H1 (cell line): Measurements from ENCODE around the gene CCNL2. TPM values are rescaled to one million over a fixed set of nuclear protein-coding genes. Genes with fewer than 3 reads are reported as not detected.
A peak's percentile ranks its signal among the peaks of the same experiment; 100 is the strongest.

ENCODE experiments used
- CTCF ChIA-PET: fragments of 300-600 bp; sonication (Branson Sonifier 250); formaldehyde crosslinking; loops from one replicate; lab custom pipeline; 2021; ENCODE audit not compliant: partially characterized antibody; lab: Charles Lee
- POLR2A ChIA-PET: fragments of 300-600 bp; sonication (Branson Sonifier 250); formaldehyde crosslinking; loops from one replicate; lab custom pipeline; 2021; ENCODE audit warnings: inconsistent platforms; ENCODE audit not compliant: partially characterized antibody; lab: Charles Lee
- DNase-seq, 2 experiments: peaks; one replicate each; pipeline versions ENCODE4 v3.0.0 to v3.0.0-alpha.2; 2010 to 2022; ENCODE audit warnings: low spot score in 2 of 2, low read depth in 1 of 2, mixed read lengths in 1 of 2
- FAIRE-seq: peaks from 2 replicates; lab custom pipeline; 2011; peaks lifted over from hg19 to GRCh38; lab: Jason Lieb, UNC
- H2AFZ ChIP-seq: 2 replicates; pipeline ENCODE4 v1.8.1; 2012; ENCODE audit warnings: low read length, inconsistent platforms
- H2AK5ac ChIP-seq: 2 replicates; pipeline ENCODE4 v1.6.1; 2013; ENCODE audit warnings: low read depth, low read length
- H2BK120ac ChIP-seq: replicated peaks from 2 replicates; pipeline ENCODE3; 2013; ENCODE audit warnings: low read depth, low read length, inconsistent platforms
- H2BK12ac ChIP-seq: 2 replicates; pipeline ENCODE4 v1.6.1; 2013; ENCODE audit warnings: low read depth, low read length
- H2BK15ac ChIP-seq: 2 replicates; pipeline ENCODE4 v1.6.1; 2013; ENCODE audit warnings: low read length
- H2BK20ac ChIP-seq: 2 replicates; pipeline ENCODE4 v1.6.1; 2013; ENCODE audit warnings: low read length
- H2BK5ac ChIP-seq: 2 replicates; pipeline ENCODE4 v1.6.1; 2013; ENCODE audit warnings: low read depth, low read length
- H3K14ac ChIP-seq: 2 replicates; pipeline ENCODE4 v1.6.1; 2013; ENCODE audit warnings: inconsistent platforms; ENCODE audit not compliant: insufficient read length
- H3K18ac ChIP-seq: 2 replicates; pipeline ENCODE4 v1.6.1; 2013; ENCODE audit warnings: low read length; ENCODE audit errors: extremely low read depth
- H3K23ac ChIP-seq: 2 replicates; pipeline ENCODE4 v1.6.1; 2013; ENCODE audit warnings: inconsistent platforms; ENCODE audit not compliant: insufficient read length
- H3K23me2 ChIP-seq: 2 replicates; pipeline ENCODE4 v1.6.1; 2013; ENCODE audit warnings: low read depth, low read length
- H3K27ac ChIP-seq: 2 replicates; pipeline ENCODE4 v1.6.1; 2011; ENCODE audit warnings: low read depth, low read length, inconsistent platforms
- H3K27me3 ChIP-seq, 4 experiments: replicated peaks in 1 of 4; 1 replicate in 1 of 4; 2 replicates in 3 of 4; pipeline versions ENCODE4 v1.6.1 to v1.8.1; 2011 to 2013; ENCODE audit warnings: low read length in 3 of 4, mild to moderate bottlenecking in 3 of 4, inconsistent platforms in 2 of 4, mixed read lengths in 2 of 4, moderate library complexity in 1 of 4; ENCODE audit not compliant: control insufficient read depth in 3 of 4, insufficient read depth in 3 of 4; ENCODE audit errors: extremely low read depth in 1 of 4
- H3K36me3 ChIP-seq, 4 experiments: 2 replicates each; pipeline versions ENCODE4 v1.6.1 to v1.8.1; 2011 to 2013; ENCODE audit warnings: mild to moderate bottlenecking in 4 of 4, low read length in 3 of 4, moderate library complexity in 2 of 4, control low read depth in 1 of 4, inconsistent platforms in 1 of 4; ENCODE audit not compliant: insufficient read depth in 4 of 4, control insufficient read depth in 2 of 4
- H3K4ac ChIP-seq: replicated peaks from 2 replicates; pipeline ENCODE3; 2013; ENCODE audit warnings: low read length, low read depth, mixed read lengths, inconsistent platforms; ENCODE audit not compliant: insufficient read length
- H3K4me1 ChIP-seq, 4 experiments: replicated peaks in 1 of 4; 1 replicate in 1 of 4; 2 replicates in 3 of 4; pipeline versions ENCODE4 v1.6.1 to v1.8.1; 2011 to 2013; ENCODE audit warnings: low read length in 3 of 4, inconsistent platforms in 2 of 4, mixed read lengths in 1 of 4; ENCODE audit not compliant: insufficient read depth in 4 of 4, control insufficient read depth in 3 of 4
- H3K4me2 ChIP-seq, 2 experiments: 2 replicates each; pipeline versions ENCODE4 v1.6.1 to v1.8.1; 2011 to 2013; ENCODE audit warnings: low read depth in 2 of 2, low read length in 2 of 2, control low read depth in 1 of 2, inconsistent platforms in 1 of 2, mild to moderate bottlenecking in 1 of 2; ENCODE audit not compliant: insufficient read depth in 1 of 2
- H3K4me3 ChIP-seq, 4 experiments: fragments of 200-600, 300-600 bp in 1 of 4; sonication (generic), shearing (Covaris generic), sonication (Bioruptor Twin) in 1 of 4; 2 replicates each; pipeline versions ENCODE4 v1.5.1 to v1.8.1; 2011 to 2016; ENCODE audit warnings: low read length in 4 of 4, low read depth in 3 of 4, control low read depth in 2 of 4, inconsistent platforms in 2 of 4, mild to moderate bottlenecking in 2 of 4, mixed read lengths in 1 of 4, moderate library complexity in 1 of 4; ENCODE audit not compliant: insufficient read depth in 2 of 4; ENCODE audit errors: extremely low read depth in 1 of 4
- H3K56ac ChIP-seq: replicated peaks from 2 replicates; pipeline ENCODE3; 2013; ENCODE audit warnings: low read depth, mild to moderate bottlenecking, mixed read lengths, low read length, inconsistent platforms; ENCODE audit not compliant: insufficient read length
- H3K79me1 ChIP-seq: 2 replicates; pipeline ENCODE4 v1.6.1; 2013; ENCODE audit warnings: low read depth, low read length, control low read depth
- H3K79me2 ChIP-seq, 2 experiments: 2 replicates each; pipeline versions ENCODE4 v1.6.1 to v1.8.1; 2012 to 2013; ENCODE audit warnings: low read length in 2 of 2, mild to moderate bottlenecking in 2 of 2, inconsistent platforms in 1 of 2; ENCODE audit not compliant: insufficient read depth in 2 of 2, control insufficient read depth in 1 of 2
- H3K9ac ChIP-seq, 4 experiments: replicated peaks in 1 of 4; 1 replicate in 1 of 4; 2 replicates in 3 of 4; pipeline versions ENCODE4 v1.6.1 to v1.8.1; 2011 to 2013; ENCODE audit warnings: low read depth in 3 of 4, low read length in 3 of 4, control low read depth in 2 of 4, mild to moderate bottlenecking in 2 of 4, moderate library complexity in 2 of 4, inconsistent platforms in 1 of 4; ENCODE audit errors: extremely low read depth in 1 of 4
- H3K9me3 ChIP-seq, 2 experiments: 2 replicates each; pipeline versions ENCODE4 v1.6.1 to v1.8.1; 2012 to 2013; ENCODE audit warnings: mild to moderate bottlenecking in 2 of 2, moderate library complexity in 2 of 2, control low read depth in 1 of 2, inconsistent platforms in 1 of 2, low read depth in 1 of 2, low read length in 1 of 2, mixed read lengths in 1 of 2; ENCODE audit not compliant: insufficient read depth in 2 of 2
- H4K20me1 ChIP-seq, 2 experiments: replicated peaks in 1 of 2; 2 replicates each; pipeline versions ENCODE3 to v1.8.1; 2011 to 2013; ENCODE audit warnings: inconsistent platforms in 2 of 2, low read length in 2 of 2, mild to moderate bottlenecking in 1 of 2; ENCODE audit not compliant: insufficient read depth in 2 of 2, control insufficient read depth in 1 of 2
- H4K5ac ChIP-seq: 2 replicates; pipeline ENCODE4 v1.6.1; 2013; ENCODE audit warnings: low read length, low read depth, mixed read lengths, inconsistent platforms; ENCODE audit not compliant: insufficient read length
- H4K8ac ChIP-seq: 2 replicates; pipeline ENCODE4 v1.8.0; 2013; ENCODE audit warnings: mild to moderate bottlenecking, moderate library complexity, low read length, inconsistent platforms; ENCODE audit not compliant: insufficient read depth; ENCODE audit errors: extremely low read depth
- H4K91ac ChIP-seq: replicated peaks from 2 replicates; pipeline ENCODE3; 2013; ENCODE audit warnings: low read length, mixed read lengths, inconsistent platforms; ENCODE audit not compliant: insufficient read length
- GABPA ChIP-seq: IDR thresholded peaks from 2 replicates; pipeline ENCODE4 v1.6.1; 2011; ENCODE audit warnings: mild to moderate bottlenecking, low read length, moderate library complexity, borderline replicate concordance; ENCODE audit not compliant: insufficient read depth
- POLR2A ChIP-seq, 2 experiments: IDR thresholded peaks; 1 replicate in 1 of 2; 2 replicates in 1 of 2; pipeline ENCODE4 v1.6.1; 2011; ENCODE audit warnings: low read depth in 2 of 2, low read length in 2 of 2, mild to moderate bottlenecking in 2 of 2; ENCODE audit errors: control extremely low read depth in 1 of 2
- POU5F1 ChIP-seq: IDR thresholded peaks from 2 replicates; pipeline ENCODE4 v1.6.1; 2011; ENCODE audit warnings: low read depth, mild to moderate bottlenecking, low read length, moderate library complexity
- YY1 ChIP-seq: IDR thresholded peaks from 2 replicates; pipeline ENCODE4 v1.6.1; 2011; ENCODE audit warnings: low read depth, mild to moderate bottlenecking, low read length
- WGBS, 2 experiments: shearing (Covaris generic) in 1 of 2; methylation state at CpG; one replicate each; pipeline versions ENCODE4 v1.1.6 to v1.1.7; 2013 to 2015; ENCODE audit warnings: low lambda C conversion rate in 2 of 2, mixed read lengths in 2 of 2, inconsistent platforms in 1 of 2, low coverage in 1 of 2, missing lambda C conversion rate in 1 of 2; ENCODE audit not compliant: insufficient replicate concordance in 2 of 2, insufficient coverage in 1 of 2, insufficient read length in 1 of 2; ENCODE audit errors: extremely low coverage in 1 of 2, missing lambda C conversion rate in 1 of 2; 5-methylcytosine and 5-hydroxymethylcytosine counted together
- polyA plus RNA-seq, 7 experiments: library from polyadenylated mRNA; depleted of rRNA in 3 of 7; stranded (reverse) in 5 of 7; unstranded in 2 of 7; fragments of >200 nt in 5 of 7; fragments of 200-250 nt in 2 of 7; gene quantifications; 1 replicate in 5 of 7; 2 replicates in 1 of 7; 4 replicates in 1 of 7; pipeline versions ENCODE4 v1.2.1 to v1.2.3, GENCODE V29; 2011 to 2013; ENCODE audit warnings: missing spikeins in 2 of 7, mixed read lengths in 2 of 7
- total RNA-seq: library from RNA; stranded (reverse); fragmentation: NEBNext Ultra II Directional; extraction: Animal tissue kit (Norgen Biotek cat#: 25700); gene quantifications from 2 replicates; pipeline ENCODE4 v1.2.1, GENCODE V29; 2021

CCNL2 gene
- total and polyA plus RNA-seq, 2 of the 8 experiments (the other 6 are each of a cell fraction or from before 2014, with no cell fraction given) = 79.8 to 120 TPM

DNA sequence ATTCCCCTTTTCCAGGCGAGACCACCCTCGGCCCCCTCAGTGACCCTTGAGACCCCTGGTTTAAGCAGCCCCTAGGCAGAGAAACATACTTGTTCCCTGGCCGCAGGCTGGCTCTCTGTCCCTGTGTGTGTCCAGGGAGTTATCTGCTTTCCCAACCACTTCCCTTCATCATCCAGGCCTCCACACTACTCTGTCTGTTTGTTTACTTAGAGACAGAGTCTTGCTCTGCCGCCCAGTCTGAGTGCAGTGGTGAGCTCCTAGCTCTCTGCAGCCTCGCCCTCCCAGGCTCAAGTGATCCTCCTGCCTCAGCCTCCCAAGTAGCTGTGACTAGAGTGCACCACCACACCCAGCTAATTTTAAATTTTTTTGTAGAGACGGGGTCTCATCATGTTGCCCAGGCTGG lies 30.5 kb upstream of the CCNL2 start:
- FAIRE-seq (no peak), DNase-seq (no peak)
- H2BK12ac ChIP-seq = 0 out of 2 replicates have a peak overlapping the region, but pooled peaks have one; percentile 75
- no peak overlapping the region for H2BK120ac ChIP-seq
- ChIA-PET CTCF (interaction anchor here (0.9 to 4.4 kb wide), 8 partner anchors 9 to 237 kb away, joined by 3 to 36 read pairs (median 4); partner anchors contain the start of gene ANKRD65), POLR2A (interaction anchor here (0.6 to 22.9 kb wide), 9 partner anchors 7 to 73 kb away, joined by 3 to 515 read pairs (median 3); partner anchors contain the start of genes ANKRD65, CCNL2 and MRPL20)
- H3K23ac ChIP-seq = no peak overlapping the region
- H3K4me2 ChIP-seq = no peak overlapping the region
- no peak overlapping the region for H2BK20ac ChIP-seq
- peaks cover 0 to 3% of the 10 kb centered on the region in 2 experiments; a peak in 1 of 4 replicates for H3K9me3 ChIP-seq
- no peaks in the 10 kb centered on the region for H3K27me3 ChIP-seq
- no peaks in the 10 kb centered on the region for H3K79me2 ChIP-seq
- TF ChIP-seq POU5F1 = no peak
- no peak for TF ChIP-seq YY1
- no peak for TF ChIP-seq GABPA
- TF ChIP-seq POLR2A (IDR thresholded peaks at IDR 0.05; ENCODE audit: control extremely low read depth in 1 of 2, low read depth in 2 of 2, low read length in 2 of 2) = no peak
- H4K20me1 ChIP-seq = no peaks in the 10 kb centered on the region
- H2BK15ac ChIP-seq = no peak overlapping the region
- no peaks in the 10 kb centered on the region for H3K79me1 ChIP-seq
- H2AK5ac ChIP-seq = no peak overlapping the region
- H2BK5ac ChIP-seq = no peak overlapping the region
- no peaks in the 10 kb centered on the region; a peak in 1 of 8 replicates for H3K36me3 ChIP-seq
- no peak overlapping the region for H3K18ac ChIP-seq
- H3K4me1 ChIP-seq = peaks cover 0 to 57% (median 41%) of the 10 kb centered on the region in 4 experiments; a peak in 6 of 7 replicates
- no peak overlapping the region for H3K9ac ChIP-seq
- H3K23me2 ChIP-seq = peaks cover 12% of the 10 kb centered on the region; the same call in 1 of the 2 replicates
- 93% methylated on average over 6 of the region's 6 CpGs; no CpG with 5 or more reads in 1 of the 2 experiments for WGBS, 2 experiments
- no peak overlapping the region for H4K5ac ChIP-seq
- no peak overlapping the region for H3K27ac ChIP-seq
- H3K4ac ChIP-seq = no peak overlapping the region
- H3K14ac ChIP-seq = peak overlapping the region; percentile 25
- H4K8ac ChIP-seq = no peak overlapping the region
- no peak overlapping the region for H3K4me3 ChIP-seq
- H4K91ac ChIP-seq = peak overlapping the region; percentile 73
- no peak overlapping the region for H2AFZ ChIP-seq
- no peak overlapping the region for H3K56ac ChIP-seq
